H1 (cell line): ENCODE data around the gene HMGCLL1.

Experiments
- BRCA1 ChIP-seq: IDR thresholded peaks from 2 replicates; pipeline ENCODE4 v1.6.1; 2012; ENCODE audit warnings: low read depth, low read length, improper control_type of control experiment
- CREB1 ChIP-seq: IDR thresholded peaks from 2 replicates; pipeline ENCODE4 v1.6.1; 2012; ENCODE audit warnings: inconsistent platforms
- CTBP2 ChIP-seq: IDR thresholded peaks from 2 replicates; pipeline ENCODE4 v1.7.0; 2011; ENCODE audit warnings: borderline replicate concordance, mild to moderate bottlenecking, moderate library complexity, mixed read lengths, low read length; ENCODE audit not compliant: insufficient read depth, insufficient read length
- EP300 ChIP-seq, 2 experiments: IDR thresholded peaks; 1 replicate in 1 of 2; 2 replicates in 1 of 2; pipeline ENCODE4 v1.6.1; 2011 to 2012; ENCODE audit warnings: low read depth in 2 of 2, low read length in 2 of 2, mild to moderate bottlenecking in 2 of 2, borderline replicate concordance in 1 of 2, inconsistent platforms in 1 of 2, moderate library complexity in 1 of 2
- JUN ChIP-seq: IDR thresholded peaks from 2 replicates; pipeline ENCODE4 v1.6.1; 2011; ENCODE audit warnings: low read depth, mild to moderate bottlenecking, improper control_type of control experiment, low read length
- POLR2A ChIP-seq, 2 experiments: IDR thresholded peaks; 1 replicate in 1 of 2; 2 replicates in 1 of 2; pipeline ENCODE4 v1.6.1; 2011; ENCODE audit warnings: low read depth in 2 of 2, low read length in 2 of 2, mild to moderate bottlenecking in 2 of 2; ENCODE audit errors: control extremely low read depth in 1 of 2
- POU5F1 ChIP-seq: IDR thresholded peaks from 2 replicates; pipeline ENCODE4 v1.6.1; 2011; ENCODE audit warnings: low read depth, mild to moderate bottlenecking, low read length, moderate library complexity
- RAD21 ChIP-seq, 2 experiments: IDR thresholded peaks in 1 of 2; conservative IDR thresholded peaks in 1 of 2; 2 replicates each; pipeline ENCODE4 v1.6.1; 2011; ENCODE audit warnings: low read depth in 2 of 2, low read length in 2 of 2, improper control_type of control experiment in 1 of 2, inconsistent platforms in 1 of 2, mild to moderate bottlenecking in 1 of 2, moderate library complexity in 1 of 2
- RFX5 ChIP-seq: IDR thresholded peaks from 2 replicates; pipeline ENCODE4 v1.6.1; 2011; ENCODE audit warnings: low read depth, low read length, improper control_type of control experiment, borderline replicate concordance
- ZNF274 ChIP-seq: IDR thresholded peaks from 2 replicates; pipeline ENCODE4 v1.7.0; 2012; ENCODE audit warnings: low read length, borderline replicate concordance; ENCODE audit errors: extremely low read depth
- TF ChIP-seq, protein P1 (sequence below), 3 experiments: IDR thresholded peaks; 1 replicate in 2 of 3; 2 replicates in 1 of 3; pipeline versions ENCODE4 v1.5.1 to v1.6.1; 2011; ENCODE audit warnings: low read length in 3 of 3, mild to moderate bottlenecking in 3 of 3, inconsistent platforms in 2 of 3, low read depth in 1 of 3, moderate library complexity in 1 of 3; ENCODE audit not compliant: insufficient read depth in 1 of 3; ENCODE audit errors: control extremely low read depth in 1 of 3
- TF ChIP-seq, protein P2 (sequence below): IDR thresholded peaks from 2 replicates; pipeline ENCODE4 v1.6.1; 2012; ENCODE audit warnings: inconsistent platforms

DNA sequence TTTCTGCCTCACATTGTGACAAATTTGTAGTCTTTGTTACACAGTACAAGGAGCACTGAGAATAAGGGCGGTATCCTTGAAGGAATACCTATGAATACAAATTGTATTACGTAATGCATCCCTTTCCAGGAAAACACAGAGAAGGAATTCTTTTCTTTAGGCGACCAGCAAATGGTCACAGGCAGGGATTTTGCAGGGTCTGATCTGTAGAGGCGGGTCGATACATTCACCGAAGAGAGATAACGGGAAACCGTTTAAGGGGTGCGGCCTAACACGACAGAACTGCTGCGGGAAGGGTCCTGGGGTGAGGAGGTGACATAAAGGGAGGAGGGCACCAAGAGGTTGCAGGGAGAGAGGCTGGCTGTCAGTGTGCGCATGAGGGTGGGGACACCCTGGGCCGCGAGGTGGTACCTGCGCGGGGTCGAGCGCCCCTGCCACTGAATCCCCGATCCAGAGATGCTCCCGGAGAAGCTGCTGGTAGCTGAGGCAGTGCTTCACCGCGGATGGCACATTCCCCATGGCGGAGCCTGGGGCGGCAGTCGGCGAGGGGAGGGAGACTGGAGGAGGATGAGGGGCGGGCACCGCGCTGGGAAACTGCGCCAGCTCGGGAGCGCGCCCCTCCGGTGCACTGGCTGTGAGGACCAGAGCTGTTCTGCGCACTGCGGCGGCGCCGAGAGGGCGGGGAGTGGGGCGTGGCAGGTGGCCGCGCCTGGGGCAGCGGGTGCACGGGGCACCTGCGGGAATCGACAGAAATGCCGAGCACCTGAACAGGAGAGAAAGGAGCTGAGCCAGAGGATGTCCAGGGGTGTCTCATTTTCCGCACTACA is at the start of gene HMGCLL1:
- TF ChIP-seq ZNF274, result no peak
- TF ChIP-seq, protein P1, sequence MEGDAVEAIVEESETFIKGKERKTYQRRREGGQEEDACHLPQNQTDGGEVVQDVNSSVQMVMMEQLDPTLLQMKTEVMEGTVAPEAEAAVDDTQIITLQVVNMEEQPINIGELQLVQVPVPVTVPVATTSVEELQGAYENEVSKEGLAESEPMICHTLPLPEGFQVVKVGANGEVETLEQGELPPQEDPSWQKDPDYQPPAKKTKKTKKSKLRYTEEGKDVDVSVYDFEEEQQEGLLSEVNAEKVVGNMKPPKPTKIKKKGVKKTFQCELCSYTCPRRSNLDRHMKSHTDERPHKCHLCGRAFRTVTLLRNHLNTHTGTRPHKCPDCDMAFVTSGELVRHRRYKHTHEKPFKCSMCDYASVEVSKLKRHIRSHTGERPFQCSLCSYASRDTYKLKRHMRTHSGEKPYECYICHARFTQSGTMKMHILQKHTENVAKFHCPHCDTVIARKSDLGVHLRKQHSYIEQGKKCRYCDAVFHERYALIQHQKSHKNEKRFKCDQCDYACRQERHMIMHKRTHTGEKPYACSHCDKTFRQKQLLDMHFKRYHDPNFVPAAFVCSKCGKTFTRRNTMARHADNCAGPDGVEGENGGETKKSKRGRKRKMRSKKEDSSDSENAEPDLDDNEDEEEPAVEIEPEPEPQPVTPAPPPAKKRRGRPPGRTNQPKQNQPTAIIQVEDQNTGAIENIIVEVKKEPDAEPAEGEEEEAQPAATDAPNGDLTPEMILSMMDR (IDR thresholded peaks at IDR 0.05; ENCODE audit: control extremely low read depth in 1 of 3, insufficient read depth in 1 of 3, low read depth in 1 of 3, low read length in 3 of 3), result peak in 1 of 3 experiments; percentile 3; a peak in 1 of 4 replicates
- TF ChIP-seq RAD21 (IDR thresholded peaks at IDR 0.05 in 1 of 2, conservative IDR thresholded peaks at IDR 0.05 in 1 of 2; ENCODE audit: low read depth in 2 of 2, low read length in 2 of 2), result peak in 1 of 2 experiments; percentile 19; a peak in 2 of 4 replicates
- TF ChIP-seq JUN, result no peak
- no peak for TF ChIP-seq POU5F1
- TF ChIP-seq POLR2A (IDR thresholded peaks at IDR 0.05; ENCODE audit: control extremely low read depth in 1 of 2, low read depth in 2 of 2, low read length in 2 of 2), result no peak
- no peak for TF ChIP-seq RFX5
- no peak for TF ChIP-seq EP300 (IDR thresholded peaks at IDR 0.05; ENCODE audit: borderline replicate concordance in 1 of 2, low read depth in 2 of 2, low read length in 2 of 2)
- TF ChIP-seq BRCA1, result no peak
- TF ChIP-seq, protein P2, sequence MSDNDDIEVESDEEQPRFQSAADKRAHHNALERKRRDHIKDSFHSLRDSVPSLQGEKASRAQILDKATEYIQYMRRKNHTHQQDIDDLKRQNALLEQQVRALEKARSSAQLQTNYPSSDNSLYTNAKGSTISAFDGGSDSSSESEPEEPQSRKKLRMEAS, result no peak; the same call in 1 of the 2 replicates
- peak; percentile 42 for TF ChIP-seq CTBP2
- no peak for TF ChIP-seq CREB1
